Measurements from ENCODE around the gene MSH5. TPM values are rescaled to one million over a fixed set of nuclear protein-coding genes. Genes with fewer than 3 reads are reported as not detected.

Gene MSH5
- total and polyA plus RNA-seq, 9 of the 15 experiments (the other 6 are each of a cell fraction or from before 2014, with no cell fraction given), result 12.5 to 104 (median 46.6) TPM

DNA sequence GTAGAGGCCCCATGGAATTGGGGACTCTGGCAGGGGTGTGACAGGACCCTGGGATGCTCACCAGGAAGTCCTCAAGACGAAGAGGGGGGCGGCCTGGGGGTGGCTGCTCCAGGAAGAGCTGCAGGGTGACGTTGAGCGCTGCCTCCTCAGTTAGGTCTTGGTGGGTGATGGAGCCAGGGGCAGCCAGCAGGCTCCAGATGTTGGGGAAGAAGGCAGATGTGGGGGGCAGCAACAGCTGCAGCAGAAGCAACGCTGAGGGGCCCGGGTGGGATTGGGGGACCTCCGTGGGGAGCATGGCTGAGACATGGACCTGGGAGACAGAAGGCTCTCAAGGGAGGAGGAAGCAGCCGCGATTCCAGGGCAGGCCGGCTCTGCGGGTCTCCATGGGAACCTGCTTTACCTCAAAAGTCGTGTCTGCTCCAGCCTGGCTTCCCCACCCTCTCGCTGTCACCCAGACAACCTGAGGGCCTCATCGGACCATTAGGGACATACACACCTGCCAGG is 36.7 kb downstream of the MSH5 start (continued):
- TF ChIP-seq COPS2 (conservative IDR thresholded peaks at IDR 0.05) (no peak), SUPT5H (IDR thresholded peaks at IDR 0.05) (no peak), NFATC3 (IDR thresholded peaks at IDR 0.05) (no peak), PTTG1 (tag; IDR thresholded peaks at IDR 0.05; ENCODE audit: low read depth) (no peak), TAF15 (IDR thresholded peaks at IDR 0.05; ENCODE audit: low read depth, low read length) (0 out of 2 replicates have a peak, but pooled peaks have one; percentile 10), MECOM (CRISPR knock-in tag; IDR thresholded peaks at IDR 0.05) (0 out of 2 replicates have a peak, but pooled peaks have one; percentile 31), FIP1L1 (IDR thresholded peaks at IDR 0.05; ENCODE audit: low read depth, low read length, poor library complexity, severe bottlenecking) (no peak), ILF3 (IDR thresholded peaks at IDR 0.05; ENCODE audit: borderline replicate concordance) (no peak), ZBTB1 (CRISPR knock-in tag; IDR thresholded peaks at IDR 0.05; ENCODE audit: borderline replicate concordance, low read depth) (peak; percentile 69; the same call in 1 of the 2 replicates), ATF1 (CRISPR knock-in tag; IDR thresholded peaks at IDR 0.05) (no peak), ATF1 (tag; IDR thresholded peaks at IDR 0.05) (no peak), ZNF57 (CRISPR knock-in tag; IDR thresholded peaks at IDR 0.05) (0 out of 2 replicates have a peak, but pooled peaks have one; percentile 27), SRSF7 (optimal IDR thresholded peaks at IDR 0.05; ENCODE audit: low read depth, low read length) (no peak), DACH1 (IDR thresholded peaks at IDR 0.05; ENCODE audit: partially characterized antibody) (no peak), U2AF2 (optimal IDR thresholded peaks at IDR 0.05; ENCODE audit: low read depth, low read length) (no peak), EZH2 (IDR thresholded peaks at IDR 0.05; ENCODE audit: borderline replicate concordance, low read depth, low read length) (no peak), KAT7 (CRISPR knock-in tag; IDR thresholded peaks at IDR 0.05; ENCODE audit: borderline replicate concordance) (peak; percentile 22; the same call in 1 of the 2 replicates), NCOA2 (IDR thresholded peaks at IDR 0.05; ENCODE audit: partially characterized antibody in 2 of 2) (no peak), MXI1 (IDR thresholded peaks at IDR 0.05; ENCODE audit: low read depth, low read length) (peak; percentile 43; the same call in 1 of the 2 replicates), ELF2 (CRISPR knock-in tag; IDR thresholded peaks at IDR 0.05) (no peak), HDAC6 (IDR thresholded peaks at IDR 0.05; ENCODE audit: low read depth, low read length) (no peak), ZNF165 (CRISPR knock-in tag; IDR thresholded peaks at IDR 0.05; ENCODE audit: borderline replicate concordance) (no peak), RAD51 (IDR thresholded peaks at IDR 0.05; ENCODE audit: borderline replicate concordance, low read depth) (no peak)
- TF ChIP-seq, protein P1, sequence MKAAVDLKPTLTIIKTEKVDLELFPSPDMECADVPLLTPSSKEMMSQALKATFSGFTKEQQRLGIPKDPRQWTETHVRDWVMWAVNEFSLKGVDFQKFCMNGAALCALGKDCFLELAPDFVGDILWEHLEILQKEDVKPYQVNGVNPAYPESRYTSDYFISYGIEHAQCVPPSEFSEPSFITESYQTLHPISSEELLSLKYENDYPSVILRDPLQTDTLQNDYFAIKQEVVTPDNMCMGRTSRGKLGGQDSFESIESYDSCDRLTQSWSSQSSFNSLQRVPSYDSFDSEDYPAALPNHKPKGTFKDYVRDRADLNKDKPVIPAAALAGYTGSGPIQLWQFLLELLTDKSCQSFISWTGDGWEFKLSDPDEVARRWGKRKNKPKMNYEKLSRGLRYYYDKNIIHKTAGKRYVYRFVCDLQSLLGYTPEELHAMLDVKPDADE (conservative IDR thresholded peaks at IDR 0.05; ENCODE audit: control insufficient read depth, low read depth, low read length), result 0 out of 2 replicates have a peak, but pooled peaks have one; percentile 15
- TF ChIP-seq, protein P2, sequence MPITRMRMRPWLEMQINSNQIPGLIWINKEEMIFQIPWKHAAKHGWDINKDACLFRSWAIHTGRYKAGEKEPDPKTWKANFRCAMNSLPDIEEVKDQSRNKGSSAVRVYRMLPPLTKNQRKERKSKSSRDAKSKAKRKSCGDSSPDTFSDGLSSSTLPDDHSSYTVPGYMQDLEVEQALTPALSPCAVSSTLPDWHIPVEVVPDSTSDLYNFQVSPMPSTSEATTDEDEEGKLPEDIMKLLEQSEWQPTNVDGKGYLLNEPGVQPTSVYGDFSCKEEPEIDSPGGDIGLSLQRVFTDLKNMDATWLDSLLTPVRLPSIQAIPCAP (CRISPR knock-in tag; IDR thresholded peaks at IDR 0.05; ENCODE audit: borderline replicate concordance), result no peak
- TF ChIP-seq, protein P3, sequence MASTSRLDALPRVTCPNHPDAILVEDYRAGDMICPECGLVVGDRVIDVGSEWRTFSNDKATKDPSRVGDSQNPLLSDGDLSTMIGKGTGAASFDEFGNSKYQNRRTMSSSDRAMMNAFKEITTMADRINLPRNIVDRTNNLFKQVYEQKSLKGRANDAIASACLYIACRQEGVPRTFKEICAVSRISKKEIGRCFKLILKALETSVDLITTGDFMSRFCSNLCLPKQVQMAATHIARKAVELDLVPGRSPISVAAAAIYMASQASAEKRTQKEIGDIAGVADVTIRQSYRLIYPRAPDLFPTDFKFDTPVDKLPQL (IDR thresholded peaks at IDR 0.05; ENCODE audit: extremely low read depth, insufficient read length), result no peak
- TF ChIP-seq, protein P4, sequence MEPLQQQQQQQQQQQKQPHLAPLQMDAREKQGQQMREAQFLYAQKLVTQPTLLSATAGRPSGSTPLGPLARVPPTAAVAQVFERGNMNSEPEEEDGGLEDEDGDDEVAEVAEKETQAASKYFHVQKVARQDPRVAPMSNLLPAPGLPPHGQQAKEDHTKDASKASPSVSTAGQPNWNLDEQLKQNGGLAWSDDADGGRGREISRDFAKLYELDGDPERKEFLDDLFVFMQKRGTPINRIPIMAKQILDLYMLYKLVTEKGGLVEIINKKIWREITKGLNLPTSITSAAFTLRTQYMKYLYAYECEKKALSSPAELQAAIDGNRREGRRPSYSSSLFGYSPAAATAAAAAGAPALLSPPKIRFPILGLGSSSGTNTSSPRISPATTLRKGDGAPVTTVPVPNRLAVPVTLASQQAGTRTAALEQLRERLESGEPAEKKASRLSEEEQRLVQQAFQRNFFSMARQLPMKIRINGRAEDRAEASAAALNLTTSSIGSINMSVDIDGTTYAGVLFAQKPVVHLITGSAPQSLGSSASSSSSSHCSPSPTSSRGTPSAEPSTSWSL (CRISPR knock-in tag; IDR thresholded peaks at IDR 0.05; ENCODE audit: borderline replicate concordance), result 0 out of 2 replicates have a peak, but pooled peaks have one; percentile 20
